ENCODE results near the gene SAP130.

DNA sequence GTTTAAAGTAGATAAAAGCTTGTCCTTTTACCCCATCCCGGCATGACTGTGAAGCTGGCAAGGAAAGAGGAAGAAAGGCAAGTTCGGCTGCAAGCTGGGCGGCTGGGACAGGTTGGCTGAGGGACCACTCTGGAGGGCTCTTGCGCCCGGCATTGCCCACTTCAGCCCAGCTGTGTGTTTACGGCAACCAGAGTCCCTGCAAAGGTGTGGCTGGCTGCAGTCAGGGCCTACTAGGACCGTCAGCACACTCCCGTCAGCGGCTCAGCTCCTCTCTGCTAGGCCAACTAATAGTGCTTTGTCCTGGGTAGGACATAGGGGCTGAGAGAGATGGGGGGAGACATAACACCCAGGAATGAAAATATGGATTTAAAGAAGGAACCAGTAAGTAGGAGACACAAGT is 11.7 kb upstream of the SAP130 start:
- TF ChIP-seq, protein P1, sequence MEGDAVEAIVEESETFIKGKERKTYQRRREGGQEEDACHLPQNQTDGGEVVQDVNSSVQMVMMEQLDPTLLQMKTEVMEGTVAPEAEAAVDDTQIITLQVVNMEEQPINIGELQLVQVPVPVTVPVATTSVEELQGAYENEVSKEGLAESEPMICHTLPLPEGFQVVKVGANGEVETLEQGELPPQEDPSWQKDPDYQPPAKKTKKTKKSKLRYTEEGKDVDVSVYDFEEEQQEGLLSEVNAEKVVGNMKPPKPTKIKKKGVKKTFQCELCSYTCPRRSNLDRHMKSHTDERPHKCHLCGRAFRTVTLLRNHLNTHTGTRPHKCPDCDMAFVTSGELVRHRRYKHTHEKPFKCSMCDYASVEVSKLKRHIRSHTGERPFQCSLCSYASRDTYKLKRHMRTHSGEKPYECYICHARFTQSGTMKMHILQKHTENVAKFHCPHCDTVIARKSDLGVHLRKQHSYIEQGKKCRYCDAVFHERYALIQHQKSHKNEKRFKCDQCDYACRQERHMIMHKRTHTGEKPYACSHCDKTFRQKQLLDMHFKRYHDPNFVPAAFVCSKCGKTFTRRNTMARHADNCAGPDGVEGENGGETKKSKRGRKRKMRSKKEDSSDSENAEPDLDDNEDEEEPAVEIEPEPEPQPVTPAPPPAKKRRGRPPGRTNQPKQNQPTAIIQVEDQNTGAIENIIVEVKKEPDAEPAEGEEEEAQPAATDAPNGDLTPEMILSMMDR (conservative IDR thresholded peaks at IDR 0.05 in 1 of 2, IDR thresholded peaks at IDR 0.05 in 1 of 2; ENCODE audit: extremely low read depth in 1 of 2, insufficient read depth in 1 of 2, low read depth in 1 of 2, low read length in 2 of 2), result no peak
- no peak for TF ChIP-seq EZH2 (IDR thresholded peaks at IDR 0.05; ENCODE audit: borderline replicate concordance, low read length)
